Measurements from ENCODE around the gene DTX3. TPM values are rescaled to one million over a fixed set of nuclear protein-coding genes. Genes with fewer than 3 reads are reported as not detected.

DTX3 gene
- total and polyA plus RNA-seq, 10 donors = 13.7 to 30.7 (median 21.6) TPM

GRCh38 chr12:57579677-57580465 is 24.8 kb upstream of the DTX3 start:
- DNase-seq = no peak
- WGBS, 5 donors = 87 to 93% (median 88%) methylated on average over 8 of the region's 8 CpGs
- no peak for TF ChIP-seq CTCF (IDR thresholded peaks at IDR 0.05 in 8 of 11, conservative IDR thresholded peaks at IDR 0.05 in 3 of 11)
- no peak for TF ChIP-seq POLR2A (IDR thresholded peaks at IDR 0.05)
- no peak for TF ChIP-seq POLR2AphosphoS5 (IDR thresholded peaks at IDR 0.05)
- Histone ChIP-seq H3K4me3 (no peak overlapping the region), H3K27ac (no peak overlapping the region), H3K4me1 (peaks cover 0 to 13% (median 3%) of the 10 kb centered on the region in 6 donors), H3K9me3 (no peaks in the 10 kb centered on the region), H3K36me3 (no peaks in the 10 kb centered on the region), H3K27me3 (replicated peaks in 1 of 7) (peaks cover 0 to 20% (median 0%) of the 10 kb centered on the region in 7 donors)
- intact Hi-C loops (cut with DNase I; ENCODE audit: low total_unique reads) = loop anchor here (5.0 kb wide), 1 partner anchor 42 kb away; no protein-coding TSS in a partner anchor

DNA sequence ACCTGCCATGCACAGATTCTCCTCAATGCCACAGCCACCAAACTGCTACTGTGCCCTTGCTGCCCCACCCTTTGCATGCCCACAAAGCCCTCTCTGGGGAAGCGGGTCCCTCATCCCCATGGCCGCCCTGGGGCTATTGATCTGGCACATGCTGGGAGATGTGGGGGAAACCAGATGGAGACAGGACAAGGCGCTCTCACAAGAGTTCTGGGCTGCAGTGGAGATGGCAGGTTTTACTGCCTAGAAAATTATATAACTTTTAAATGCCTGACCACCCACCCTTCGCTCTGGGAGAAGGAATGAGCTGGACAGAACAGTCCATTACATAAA is 24.2 kb upstream of the DTX3 start:
- no peak for DNase-seq
- H3K9me3 ChIP-seq = no peaks in the 10 kb centered on the region
- intact Hi-C loops (cut with DNase I; ENCODE audit: low total_unique reads) = loop anchor here (5.0 kb wide), 1 partner anchor 42 kb away; no protein-coding TSS in a partner anchor
- H3K27ac ChIP-seq = no peak overlapping the region
- peaks cover 0 to 23% (median 0%) of the 10 kb centered on the region in 7 donors for H3K27me3 ChIP-seq (replicated peaks in 1 of 7)
- no peak overlapping the region for H3K4me3 ChIP-seq
- WGBS, 5 donors = 89 to 93% (median 91%) methylated on average over 4 of the region's 4 CpGs
- H3K36me3 ChIP-seq = no peaks in the 10 kb centered on the region
- peaks cover 0 to 13% (median 3%) of the 10 kb centered on the region in 6 donors for H3K4me1 ChIP-seq
- TF ChIP-seq POLR2A (IDR thresholded peaks at IDR 0.05) (no peak), CTCF (IDR thresholded peaks at IDR 0.05 in 8 of 11, conservative IDR thresholded peaks at IDR 0.05 in 3 of 11) (no peak), POLR2AphosphoS5 (IDR thresholded peaks at IDR 0.05) (no peak)

DNA sequence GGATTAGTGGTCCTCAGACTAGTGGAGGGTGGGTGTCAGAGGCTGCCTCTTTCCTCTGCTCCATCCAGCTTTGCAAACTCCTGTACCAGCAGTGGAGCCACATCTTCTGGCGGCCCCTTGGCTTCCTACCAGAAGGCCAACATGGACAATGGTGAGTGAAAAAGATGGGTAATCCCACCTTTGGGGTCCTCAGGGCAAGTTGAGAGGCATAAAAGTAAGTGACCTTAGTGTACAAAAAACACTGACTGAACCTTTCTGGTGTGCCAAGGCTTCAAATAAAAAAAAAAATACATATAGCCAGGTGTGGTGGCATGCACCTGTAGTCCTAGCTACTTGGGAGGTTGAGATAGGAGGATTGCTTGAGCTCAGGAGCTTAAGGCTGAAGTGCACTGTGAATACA is 22.8 kb upstream of the DTX3 start:
- Histone ChIP-seq H3K36me3 (no peaks in the 10 kb centered on the region), H3K27me3 (replicated peaks in 1 of 7) (peaks cover 0 to 32% (median 0%) of the 10 kb centered on the region in 7 donors), H3K27ac (no peak overlapping the region), H3K9me3 (no peaks in the 10 kb centered on the region), H3K4me3 (no peak overlapping the region), H3K4me1 (peaks cover 0 to 13% (median 3%) of the 10 kb centered on the region in 6 donors)
- intact Hi-C loops (cut with DNase I; ENCODE audit: low total_unique reads) = loop anchor here (5.0 kb wide), 1 partner anchor 40 kb away; no protein-coding TSS in a partner anchor
- TF ChIP-seq POLR2AphosphoS5 (IDR thresholded peaks at IDR 0.05) (no peak), POLR2A (IDR thresholded peaks at IDR 0.05) (no peak), CTCF (IDR thresholded peaks at IDR 0.05 in 8 of 11, conservative IDR thresholded peaks at IDR 0.05 in 3 of 11) (no peak)
- DNase-seq = no peak
- WGBS, 5 donors = 69 to 100% (median 92%) methylated on average over 1 of the region's 1 CpG

DNA sequence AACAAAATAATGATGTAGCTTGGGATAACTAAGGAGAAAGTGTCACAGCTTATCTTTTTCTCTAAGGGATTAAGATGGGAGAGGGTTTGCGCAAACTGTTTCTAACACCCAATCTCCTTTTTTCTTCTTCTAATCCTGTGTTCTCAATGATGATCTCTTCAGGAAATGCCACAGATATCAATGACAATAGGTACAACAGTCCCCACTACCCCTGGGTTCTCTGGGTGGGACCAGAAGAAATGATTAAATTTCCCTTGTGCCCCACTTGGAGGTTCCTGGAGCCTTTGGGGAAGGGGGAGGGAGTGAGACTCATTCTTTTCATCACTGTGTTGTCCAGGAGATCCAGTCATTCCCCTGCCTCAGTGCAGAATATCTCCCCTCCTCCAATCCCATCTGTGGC is 22.2 kb upstream of the DTX3 start:
- Histone ChIP-seq H3K27me3 (replicated peaks in 1 of 7) (peaks cover 0 to 38% (median 0%) of the 10 kb centered on the region in 7 donors), H3K4me1 (peaks cover 0 to 13% (median 3%) of the 10 kb centered on the region in 6 donors), H3K4me3 (no peak overlapping the region), H3K9me3 (no peaks in the 10 kb centered on the region), H3K27ac (no peak overlapping the region), H3K36me3 (no peaks in the 10 kb centered on the region)
- DNase-seq = no peak
- 94 to 100% (median 95%) methylated on average over 1 of the region's 1 CpG for WGBS, 5 donors
- TF ChIP-seq POLR2A (IDR thresholded peaks at IDR 0.05) (no peak), POLR2AphosphoS5 (IDR thresholded peaks at IDR 0.05) (no peak), CTCF (IDR thresholded peaks at IDR 0.05 in 8 of 11, conservative IDR thresholded peaks at IDR 0.05 in 3 of 11) (no peak)
- intact Hi-C loops (cut with DNase I; ENCODE audit: low total_unique reads) = loop anchor here (5.0 kb wide), 1 partner anchor 40 kb away; no protein-coding TSS in a partner anchor
